D721Med (cell line): ENCODE results near the gene PJA1.

Experiments
- DNase-seq: peaks from one replicate; pipeline ENCODE4 v3.0.0; 2011; ENCODE audit warnings: low spot score; ENCODE audit not compliant: insufficient read length
- FAIRE-seq: peaks from 2 replicates; lab custom pipeline; 2011; peaks lifted over from hg19 to GRCh38; lab: Jason Lieb, UNC
- CTCF ChIP-seq: IDR thresholded peaks from 2 replicates; pipeline ENCODE4 v1.5.1; 2012; ENCODE audit warnings: mild to moderate bottlenecking, control low read depth; ENCODE audit not compliant: insufficient read depth; ENCODE audit errors: missing control alignments

PJA1 gene

GRCh38 chrX:69143530-69143929, 21.7 kb downstream of the PJA1 start:
- no peak for TF ChIP-seq CTCF
- FAIRE-seq (no peak), DNase-seq (no peak)

GRCh38 chrX:69142788-69143469, 22.3 kb downstream of the PJA1 start:
- DNase-seq (no peak), FAIRE-seq (no peak)
- TF ChIP-seq CTCF: no peak

- FAIRE-seq: no peak
- DNase-seq: no peak
- TF ChIP-seq CTCF: no peak
Observed at GRCh38 chrX:69140837-69141236, 24.4 kb downstream of the PJA1 start.

DNA sequence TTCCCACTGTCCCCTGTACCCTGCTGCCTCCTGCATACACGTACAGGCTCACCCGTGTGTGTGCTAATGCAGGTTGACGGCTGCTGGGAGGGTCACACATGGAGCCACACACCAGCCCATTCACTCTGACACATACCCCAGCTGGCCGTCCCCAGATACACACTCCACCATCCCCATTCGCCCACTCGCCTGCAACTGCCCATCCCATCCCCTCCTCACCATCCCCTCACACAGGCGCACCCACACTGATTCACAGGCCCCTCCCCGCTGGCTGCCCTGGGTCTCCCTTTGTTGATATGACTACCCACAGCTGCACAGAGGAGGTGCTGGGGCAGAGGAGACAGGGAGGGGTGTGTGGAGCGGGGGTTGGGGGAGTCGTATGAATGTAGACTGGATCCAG, 25.7 kb downstream of the PJA1 start:
- DNase-seq (no peak), FAIRE-seq (no peak)
- no peak for TF ChIP-seq CTCF

DNA sequence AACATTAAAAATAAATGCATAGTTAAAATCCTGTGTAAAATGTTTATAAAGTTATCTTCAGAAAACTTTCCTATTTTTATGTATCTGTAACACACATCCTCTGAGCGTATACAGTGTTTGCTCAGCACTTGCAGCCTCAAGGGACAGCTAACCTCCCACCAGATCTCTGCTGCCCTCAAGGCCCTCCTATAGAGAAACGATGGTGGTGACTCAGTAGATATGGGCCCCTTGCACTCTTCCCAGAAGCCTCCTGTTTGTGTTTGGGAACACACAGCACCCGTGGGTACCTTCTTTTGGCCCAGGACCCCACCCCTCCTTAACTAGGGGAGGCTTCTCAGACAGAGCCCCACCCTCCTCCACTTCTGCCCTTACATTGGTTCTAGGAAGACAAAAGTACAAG, 26.7 kb downstream of the PJA1 start:
- FAIRE-seq: no peak
- DNase-seq: no peak
- TF ChIP-seq CTCF: no peak

- TF ChIP-seq CTCF: no peak
- DNase-seq: no peak
- no peak for FAIRE-seq
Observed at GRCh38 chrX:69138118-69138390, 27.2 kb downstream of the PJA1 start.

- no peak for FAIRE-seq
- no peak for TF ChIP-seq CTCF
- no peak for DNase-seq
Observed at GRCh38 chrX:69137371-69138117, 27.7 kb downstream of the PJA1 start.
